Measurements from ENCODE around the gene DLX5.

- TF ChIP-seq EZH2 (IDR thresholded peaks at IDR 0.05) (no peak), POLR2AphosphoS5 (IDR thresholded peaks at IDR 0.05; ENCODE audit: borderline replicate concordance, low read depth, low read length) (no peak), FOXP2 (optimal IDR thresholded peaks at IDR 0.05; ENCODE audit: control extremely low read depth, extremely low read length, insufficient read depth) (no peak)
Observed at GRCh38 chr7:97015279-97015678, 9.4 kb downstream of the DLX5 start.

Data from SK-N-MC (cell line).